Common myeloid progenitor, CD34-positive (primary cell): ENCODE measurements around the gene PPCDC.
"Not testable (repeated sequence)": the region's sequence is repeated elsewhere in the genome, so short reads cannot be mapped to it uniquely, and the experiment has no call there.

Experiments used
- CTCF ChIA-PET: fragments of 350-600 bp; sonication (Branson Sonifier 250); formaldehyde crosslinking; loops from one replicate; lab custom pipeline; 2021; ENCODE audit warnings: antibody characterized with exemption; lab: Charles Lee
- POLR2A ChIA-PET: fragments of 350-600 bp; sonication (Branson Sonifier 250); formaldehyde crosslinking; loops from one replicate; lab custom pipeline; 2021; ENCODE audit warnings: antibody characterized with exemption; lab: Charles Lee
- DNase-seq, 3 donors: peaks; one replicate each; pipeline versions ENCODE4 v3.0.0 to v3.0.0-alpha.2; 2013
- H3K27ac ChIP-seq, 2 experiments: 1 replicate in 1 of 2; 2 replicates in 1 of 2; pipeline ENCODE4 v1.7.0; 2013; ENCODE audit warnings: inconsistent platforms in 2 of 2, low read length in 2 of 2, mild to moderate bottlenecking in 2 of 2, low read depth in 1 of 2, moderate library complexity in 1 of 2; ENCODE audit not compliant: severe bottlenecking in 2 of 2, insufficient read depth in 1 of 2, poor library complexity in 1 of 2
- H3K27me3 ChIP-seq, 5 experiments: replicated peaks in 2 of 5; 1 replicate in 3 of 5; 2 replicates in 2 of 5; pipeline versions ENCODE4 v1.6.1 to v1.7.0; 2013; ENCODE audit warnings: low read length in 4 of 5, mild to moderate bottlenecking in 2 of 5, moderate library complexity in 2 of 5, inconsistent platforms in 1 of 5; ENCODE audit not compliant: insufficient read depth in 5 of 5, control insufficient read depth in 4 of 5
- H3K36me3 ChIP-seq, 4 experiments: 1 replicate in 2 of 4; 2 replicates in 2 of 4; pipeline versions ENCODE4 v1.6.1 to v1.7.0; 2013; ENCODE audit warnings: low read length in 3 of 4, control low read depth in 1 of 4, mild to moderate bottlenecking in 1 of 4; ENCODE audit not compliant: control insufficient read depth in 4 of 4, insufficient read depth in 4 of 4
- H3K4me1 ChIP-seq, 4 experiments: 1 replicate in 3 of 4; 2 replicates in 1 of 4; pipeline versions ENCODE4 v1.6.1 to v1.7.1; 2013; ENCODE audit warnings: low read length in 3 of 4, mild to moderate bottlenecking in 3 of 4, control low read depth in 1 of 4, inconsistent platforms in 1 of 4, moderate library complexity in 1 of 4; ENCODE audit not compliant: control insufficient read depth in 4 of 4, insufficient read depth in 4 of 4; ENCODE audit errors: control extremely low read depth in 1 of 4
- H3K4me3 ChIP-seq, 7 experiments: 1 replicate in 4 of 7; 2 replicates in 3 of 7; pipeline versions ENCODE4 v1.5.1 to v1.7.0; 2013; ENCODE audit warnings: mild to moderate bottlenecking in 7 of 7, low read length in 6 of 7, moderate library complexity in 6 of 7, inconsistent platforms in 2 of 7, low read depth in 2 of 7, control low read depth in 1 of 7; ENCODE audit not compliant: insufficient read depth in 4 of 7, control insufficient read depth in 1 of 7; ENCODE audit errors: extremely low read depth in 1 of 7
- H3K9me3 ChIP-seq, 5 experiments: 1 replicate in 4 of 5; 2 replicates in 1 of 5; pipeline versions ENCODE4 v1.6.1 to v1.7.1; 2013; ENCODE audit warnings: low read length in 4 of 5, mild to moderate bottlenecking in 2 of 5, inconsistent platforms in 1 of 5, low read depth in 1 of 5, moderate library complexity in 1 of 5; ENCODE audit not compliant: control insufficient read depth in 4 of 5, insufficient read depth in 2 of 5; ENCODE audit errors: control extremely low read depth in 1 of 5
- WGBS: methylation state at CpG from one replicate; pipeline ENCODE4 v1.1.5; 2013; ENCODE audit not compliant: insufficient coverage; 5-methylcytosine and 5-hydroxymethylcytosine counted together

PPCDC gene

GRCh38 chr15:75076277-75076676 is 52.9 kb downstream of the PPCDC start:
- POLR2A ChIA-PET: no interaction called here
- H3K4me1 ChIP-seq: peaks cover 4 to 27% (median 14%) of the 10 kb centered on the region in 4 experiments
- no peak overlapping the region for H3K4me3 ChIP-seq
- H3K36me3 ChIP-seq: no peaks in the 10 kb centered on the region
- DNase-seq: no peak
- no peak overlapping the region for H3K27ac ChIP-seq
- no peaks in the 10 kb centered on the region for H3K27me3 ChIP-seq
- 100% methylated on average over 2 of the region's 2 CpGs for WGBS
- CTCF ChIA-PET: interaction anchor here (1.7 kb wide), 1 partner anchor 33 kb away, joined by 5 read pairs; no protein-coding TSS in a partner anchor
- H3K9me3 ChIP-seq: peaks cover 0 to 13% (median 9%) of the 10 kb centered on the region in 5 experiments

GRCh38 chr15:75077551-75077961 is 54.2 kb downstream of the PPCDC start:
- H3K36me3 ChIP-seq, H3K27ac ChIP-seq, H3K4me3 ChIP-seq, H3K27me3 ChIP-seq, POLR2A ChIA-PET: not testable (repeated sequence)
- 44% methylated on average over 2 of the region's 4 CpGs for WGBS
- peaks cover 2 to 19% (median 10%) of the 10 kb centered on the region in 4 experiments for H3K4me1 ChIP-seq
- peaks cover 0 to 13% (median 9%) of the 10 kb centered on the region in 5 experiments for H3K9me3 ChIP-seq
- DNase-seq: peak in 2 of 3 donors; percentile 61 to 69
- CTCF ChIA-PET: interaction anchor here (1.7 kb wide), 1 partner anchor 35 kb away, joined by 5 read pairs; no protein-coding TSS in a partner anchor

- Histone ChIP-seq H3K4me3 (no peak overlapping the region), H3K27me3 (no peaks in the 10 kb centered on the region), H3K36me3 (no peaks in the 10 kb centered on the region), H3K27ac (no peak overlapping the region), H3K4me1 (peaks cover 0 to 11% (median 4%) of the 10 kb centered on the region in 4 experiments), H3K9me3 (peaks cover 0 to 6% (median 4%) of the 10 kb centered on the region in 5 experiments)
- ChIA-PET CTCF (interaction anchor here (0.9 to 1.5 kb wide), 2 partner anchors 9 to 120 kb away, joined by 3 to 4 read pairs; partner anchors contain the start of gene C15orf39), POLR2A (interaction anchor here (0.6 to 1.4 kb wide), 2 partner anchors 24 to 28 kb away, joined by 4 read pairs; no protein-coding TSS in a partner anchor)
- no CpG with 5 or more reads among the region's 8 CpGs for WGBS
- DNase-seq: no peak
Measured at GRCh38 chr15:75081150-75081549, 57.8 kb downstream of the PPCDC start.

GRCh38 chr15:75082689-75083088 is 59.3 kb downstream of the PPCDC start:
- Histone ChIP-seq H3K27me3 (no peaks in the 10 kb centered on the region), H3K4me3 (no peak overlapping the region), H3K36me3 (no peaks in the 10 kb centered on the region), H3K4me1 (peaks cover 0 to 7% (median 3%) of the 10 kb centered on the region in 4 experiments), H3K9me3 (peaks cover 0 to 1% (median 0%) of the 10 kb centered on the region in 5 experiments), H3K27ac (no peak overlapping the region)
- no peak for DNase-seq
- POLR2A ChIA-PET: no interaction called here
- no CpG with 5 or more reads among the region's 1 CpG for WGBS
- CTCF ChIA-PET: interaction anchor here (0.8 to 1.8 kb wide), 3 partner anchors 9 to 47 kb away, joined by 3 to 4 read pairs (median 3); no protein-coding TSS in a partner anchor

GRCh38 chr15:75085708-75086107 is 62.3 kb downstream of the PPCDC start:
- CTCF ChIA-PET, POLR2A ChIA-PET, H3K4me3 ChIP-seq, H3K27me3 ChIP-seq, H3K9me3 ChIP-seq, H3K36me3 ChIP-seq, DNase-seq, H3K27ac ChIP-seq: not testable (repeated sequence)
- 100% methylated on average over 2 of the region's 3 CpGs for WGBS
- H3K4me1 ChIP-seq: peaks cover 2 to 13% (median 9%) of the 10 kb centered on the region in 4 experiments

- Histone ChIP-seq H3K9me3 (peaks cover 0 to 1% (median 0%) of the 10 kb centered on the region in 5 experiments), H3K36me3 (no peaks in the 10 kb centered on the region), H3K4me3 (peak overlapping the region in 4 of 7 experiments; percentile 22 to 59 (median 44)), H3K27ac (peak overlapping the region in 1 of 2 experiments; percentile 57), H3K4me1 (peaks cover 2 to 13% (median 8%) of the 10 kb centered on the region in 4 experiments), H3K27me3 (no peaks in the 10 kb centered on the region)
- CTCF ChIA-PET: interaction anchor here (0.8 to 3.2 kb wide), 8 partner anchors 9 to 91 kb away, joined by 3 to 16 read pairs (median 3); no protein-coding TSS in a partner anchor
- POLR2A ChIA-PET: interaction anchor here (0.5 to 1.4 kb wide), 3 partner anchors 19 to 46 kb away, joined by 3 to 4 read pairs (median 3); no protein-coding TSS in a partner anchor
- no peak for DNase-seq
- WGBS: 82% methylated on average over 6 of the region's 6 CpGs
Measured at GRCh38 chr15:75089456-75090387, 66.3 kb downstream of the PPCDC start.
